ENCODE results near the gene ARHGAP15.

GRCh38 chr2:143535802-143536201 lies 406.6 kb downstream of the ARHGAP15 start:
- no peak for TF ChIP-seq CTCF (conservative IDR thresholded peaks at IDR 0.05; ENCODE audit: low read length)
- no peak for TF ChIP-seq EZH2phosphoT487 (IDR thresholded peaks at IDR 0.05; ENCODE audit: borderline replicate concordance, low read depth, low read length)

Data from OCI-LY7 (cell line).